Skeletal muscle satellite cell (primary cell): Measurements from ENCODE around the gene DRD2. TPM values are rescaled to one million over a fixed set of nuclear protein-coding genes. Genes with fewer than 3 reads are reported as not detected.
"Not testable (repeated sequence)": the region's sequence is repeated elsewhere in the genome, so short reads cannot be mapped to it uniquely, and the experiment has no call there.

Source experiments
- H3K27me3 ChIP-seq: 2 replicates; pipeline ENCODE4 v1.7.0; 2013; ENCODE audit warnings: low read length; ENCODE audit not compliant: control insufficient read depth, insufficient read depth
- H3K36me3 ChIP-seq: 2 replicates; pipeline ENCODE4 v1.7.0; 2013; ENCODE audit warnings: mild to moderate bottlenecking, control low read depth, low read length; ENCODE audit not compliant: insufficient read depth
- H3K4me1 ChIP-seq: 2 replicates; pipeline ENCODE4 v1.7.0; 2013; ENCODE audit warnings: low read length; ENCODE audit not compliant: control insufficient read depth, insufficient read depth
- H3K4me2 ChIP-seq: 2 replicates; pipeline ENCODE4 v1.7.0; 2013; ENCODE audit warnings: mild to moderate bottlenecking, low read length
- H3K4me3 ChIP-seq: 2 replicates; pipeline ENCODE4 v1.7.0; 2013; ENCODE audit warnings: low read length
- H3K9ac ChIP-seq: 2 replicates; pipeline ENCODE4 v1.7.0; 2013; ENCODE audit warnings: mild to moderate bottlenecking, low read depth, low read length, moderate library complexity
- H3K9me3 ChIP-seq: replicated peaks from 2 replicates; pipeline ENCODE4 v1.7.0; 2013; ENCODE audit warnings: mild to moderate bottlenecking, control low read depth, low read length
- total RNA-seq: library from RNA; depleted of rRNA; stranded (reverse); fragments of >200 nt; gene quantifications from 2 replicates; pipeline ENCODE4 v1.2.3, GENCODE V29; 2012; rRNA removed

The DRD2 gene
- not detected in 2 replicates for total RNA-seq

GRCh38 chr11:113475160-113475761 lies at the start of gene DRD2:
TSS of gene DRD2 (minus strand) at chr11:113475398. CDS start at chr11:113424651, 50,747 bp downstream.
- peaks cover 78% of the 10 kb centered on the region for H3K27me3 ChIP-seq
- H3K36me3 ChIP-seq, result no peaks in the 10 kb centered on the region
- H3K4me3 ChIP-seq, result peak within 1 kb of the TSS; percentile 45
- no peaks in the 10 kb centered on the region for H3K4me1 ChIP-seq
- no peak within 1 kb of the TSS for H3K9ac ChIP-seq
- H3K9me3 ChIP-seq, result no peaks in the 10 kb centered on the region
- H3K4me2 ChIP-seq, result peak within 1 kb of the TSS; percentile 74

GRCh38 chr11:113523906-113524305 lies 48.7 kb upstream of the DRD2 start:
- H3K9ac ChIP-seq, H3K4me3 ChIP-seq, H3K27me3 ChIP-seq, H3K4me2 ChIP-seq, H3K36me3 ChIP-seq, H3K9me3 ChIP-seq: not testable (repeated sequence)
- H3K4me1 ChIP-seq, result peaks cover 27% of the 10 kb centered on the region

GRCh38 chr11:113521737-113522517 lies 46.7 kb upstream of the DRD2 start:
- Histone ChIP-seq H3K9ac (no peak overlapping the region), H3K27me3 (no peaks in the 10 kb centered on the region), H3K4me2 (no peak overlapping the region), H3K9me3 (no peaks in the 10 kb centered on the region), H3K4me1 (peaks cover 27% of the 10 kb centered on the region), H3K36me3 (no peaks in the 10 kb centered on the region), H3K4me3 (no peak overlapping the region)

- no peaks in the 10 kb centered on the region for H3K9me3 ChIP-seq
- peaks cover 27% of the 10 kb centered on the region for H3K4me1 ChIP-seq
- H3K36me3 ChIP-seq, result no peaks in the 10 kb centered on the region
- no peak overlapping the region for H3K4me2 ChIP-seq
- no peak overlapping the region for H3K4me3 ChIP-seq
- no peak overlapping the region for H3K9ac ChIP-seq
- no peaks in the 10 kb centered on the region for H3K27me3 ChIP-seq
Measured at GRCh38 chr11:113519989-113520613, 44.9 kb upstream of the DRD2 start.

- Histone ChIP-seq H3K4me2 (no peak overlapping the region), H3K27me3 (peaks cover under 1% of the 10 kb centered on the region), H3K9ac (no peak overlapping the region), H3K36me3 (no peaks in the 10 kb centered on the region), H3K4me3 (no peak overlapping the region), H3K9me3 (no peaks in the 10 kb centered on the region), H3K4me1 (peaks cover 27% of the 10 kb centered on the region)
Measured at GRCh38 chr11:113518716-113519495, 43.7 kb upstream of the DRD2 start.

- Histone ChIP-seq H3K4me1 (peaks cover 27% of the 10 kb centered on the region), H3K9ac (no peak overlapping the region), H3K9me3 (no peaks in the 10 kb centered on the region), H3K4me2 (no peak overlapping the region), H3K36me3 (no peaks in the 10 kb centered on the region), H3K27me3 (peaks cover 10% of the 10 kb centered on the region), H3K4me3 (no peak overlapping the region)
Measured at GRCh38 chr11:113517361-113517760, 42.2 kb upstream of the DRD2 start.

- Histone ChIP-seq H3K4me3 (no peak overlapping the region), H3K9ac (no peak overlapping the region), H3K9me3 (no peaks in the 10 kb centered on the region), H3K27me3 (peaks cover 18% of the 10 kb centered on the region), H3K36me3 (no peaks in the 10 kb centered on the region), H3K4me2 (no peak overlapping the region), H3K4me1 (peaks cover 5% of the 10 kb centered on the region)
Measured at GRCh38 chr11:113514856-113515255, 39.7 kb upstream of the DRD2 start.

- Histone ChIP-seq H3K4me2 (no peak overlapping the region), H3K9me3 (no peaks in the 10 kb centered on the region), H3K9ac (no peak overlapping the region), H3K4me1 (no peaks in the 10 kb centered on the region), H3K27me3 (peaks cover 65% of the 10 kb centered on the region), H3K36me3 (no peaks in the 10 kb centered on the region), H3K4me3 (no peak overlapping the region)
Measured at GRCh38 chr11:113507341-113507740, 32.1 kb upstream of the DRD2 start.

- Histone ChIP-seq H3K9ac (no peak overlapping the region), H3K27me3 (peaks cover 69% of the 10 kb centered on the region), H3K4me2 (no peak overlapping the region), H3K4me1 (no peaks in the 10 kb centered on the region), H3K36me3 (no peaks in the 10 kb centered on the region), H3K9me3 (no peaks in the 10 kb centered on the region), H3K4me3 (no peak overlapping the region)
Measured at GRCh38 chr11:113506893-113507292, 31.7 kb upstream of the DRD2 start.

- Histone ChIP-seq H3K36me3 (no peaks in the 10 kb centered on the region), H3K4me2 (no peak overlapping the region), H3K9me3 (no peaks in the 10 kb centered on the region), H3K9ac (no peak overlapping the region), H3K4me3 (no peak overlapping the region), H3K4me1 (no peaks in the 10 kb centered on the region), H3K27me3 (peaks cover 69% of the 10 kb centered on the region)
Measured at GRCh38 chr11:113506461-113506860, 31.3 kb upstream of the DRD2 start.
